ENCODE measurements around the gene WBP1L. TPM values are rescaled to one million over a fixed set of nuclear protein-coding genes. Genes with fewer than 3 reads are reported as not detected.

Gene WBP1L
- total and polyA plus RNA-seq, 2 of the 13 experiments (the other 11 are each of a cell fraction or from before 2014, with no cell fraction given), result 8.3 to 12.3 TPM

GRCh38 chr10:102800611-102801335 lies 57.0 kb downstream of the WBP1L start:
- POLR2A ChIA-PET, result no interaction called here
- Histone ChIP-seq H3K9ac (ENCODE audit: insufficient read depth, low read depth, low read length) (no peak overlapping the region), H3K79me2 (ENCODE audit: insufficient read depth, low read length) (no peaks in the 10 kb centered on the region), H3K9me3 (ENCODE audit: low read length) (no peaks in the 10 kb centered on the region), H3K4me2 (ENCODE audit: low read depth, low read length) (no peak overlapping the region), H3K27ac (ENCODE audit: extremely low read length, insufficient read depth, low read length) (no peak overlapping the region), H3K4me1 (ENCODE audit: insufficient read depth, low read length) (peaks cover 41% of the 10 kb centered on the region), H3K36me3 (replicated peaks in 1 of 2; ENCODE audit: control insufficient read depth in 1 of 2, insufficient read depth in 2 of 2, low read length in 2 of 2) (peaks cover 5 to 7% of the 10 kb centered on the region in 2 experiments; a peak in 3 of 5 replicates), H3K27me3 (ENCODE audit: control insufficient read depth in 1 of 2, insufficient read depth in 2 of 2, low read length in 2 of 2) (no peaks in the 10 kb centered on the region), H4K20me1 (ENCODE audit: insufficient read depth, low read length) (no peaks in the 10 kb centered on the region), H3K4me3 (replicated peaks in 1 of 3; ENCODE audit: insufficient read depth in 1 of 3, low read depth in 2 of 3, low read length in 3 of 3) (no peak overlapping the region), H2AFZ (ENCODE audit: low read length) (no peak overlapping the region)
- no peak for ATAC-seq
- BruUV-seq (replicated peaks), result no TSS peak
- no peak for DNase-seq (ENCODE audit: low spot score)
- in situ Hi-C loops (cut with HindIII; ENCODE audit: extremely low pct_ligation_motif_present, low pct_unique_long_range_greater_than_20kb), result no loop called here
- TF ChIP-seq ZNF3 (CRISPR knock-in tag; IDR thresholded peaks at IDR 0.05), result 0 out of 2 replicates have a peak, but pooled peaks have one; percentile 30
- no peak for TF ChIP-seq ZNF296 (CRISPR knock-in tag; conservative IDR thresholded peaks at IDR 0.05)
- CTCF ChIA-PET (ENCODE audit: low intra/inter-chr PET ratio, low total read pairs), result no interaction called here
- WGBS (ENCODE audit: low lambda C conversion rate), result 96% methylated on average over 10 of the region's 10 CpGs
- intact Hi-C loops (cut with micrococcal nuclease; ENCODE audit: unreplicated experiment), result no loop called here
- no peak for FAIRE-seq

- CTCF ChIA-PET (ENCODE audit: low intra/inter-chr PET ratio, low total read pairs), result no interaction called here
- Histone ChIP-seq H3K79me2 (ENCODE audit: insufficient read depth, low read length) (no peaks in the 10 kb centered on the region), H3K36me3 (replicated peaks in 1 of 2; ENCODE audit: control insufficient read depth in 1 of 2, insufficient read depth in 2 of 2, low read length in 2 of 2) (peaks cover 5 to 7% of the 10 kb centered on the region in 2 experiments; a peak in 3 of 5 replicates), H2AFZ (ENCODE audit: low read length) (no peak overlapping the region), H3K9ac (ENCODE audit: insufficient read depth, low read depth, low read length) (no peak overlapping the region), H3K4me1 (ENCODE audit: insufficient read depth, low read length) (peaks cover 33% of the 10 kb centered on the region), H3K4me2 (ENCODE audit: low read depth, low read length) (no peak overlapping the region), H3K27me3 (ENCODE audit: control insufficient read depth in 1 of 2, insufficient read depth in 2 of 2, low read length in 2 of 2) (no peaks in the 10 kb centered on the region), H3K4me3 (replicated peaks in 1 of 3; ENCODE audit: insufficient read depth in 1 of 3, low read depth in 2 of 3, low read length in 3 of 3) (no peak overlapping the region), H4K20me1 (ENCODE audit: insufficient read depth, low read length) (no peaks in the 10 kb centered on the region), H3K9me3 (ENCODE audit: low read length) (no peaks in the 10 kb centered on the region), H3K27ac (ENCODE audit: extremely low read length, insufficient read depth, low read length) (no peak overlapping the region)
- TF ChIP-seq HNRNPK (IDR thresholded peaks at IDR 0.05; ENCODE audit: low read depth, low read length, poor library complexity, severe bottlenecking), result peak; percentile 84
- TF ChIP-seq PCBP2 (optimal IDR thresholded peaks at IDR 0.05; ENCODE audit: low read depth, low read length, poor library complexity, severe bottlenecking), result peak; percentile 65
- TF ChIP-seq ZNF850 (CRISPR knock-in tag; conservative IDR thresholded peaks at IDR 0.05), result no peak
- POLR2A ChIA-PET, result no interaction called here
- ATAC-seq (no peak), DNase-seq (ENCODE audit: low spot score) (no peak), FAIRE-seq (no peak)
- in situ Hi-C loops (cut with HindIII; ENCODE audit: extremely low pct_ligation_motif_present, low pct_unique_long_range_greater_than_20kb) (no loop called here), intact Hi-C loops (cut with micrococcal nuclease; ENCODE audit: unreplicated experiment) (no loop called here)
- WGBS (ENCODE audit: low lambda C conversion rate), result 87% methylated on average over 2 of the region's 2 CpGs
- BruUV-seq (replicated peaks), result no TSS peak
These were observed 57.7 kb downstream of the WBP1L start for GRCh38 chr10:102801496-102801895.
